H9 (cell line): ENCODE measurements around the gene ZER1. TPM values are rescaled to one million over a fixed set of nuclear protein-coding genes. Genes with fewer than 3 reads are reported as not detected.

ENCODE experiments used
- DNase-seq: peaks from one replicate; pipeline ENCODE4 v3.0.0-alpha.2; 2017
- H2AFZ ChIP-seq: one replicate; pipeline ENCODE4 v1.6.1; 2013; ENCODE audit warnings: mild to moderate bottlenecking, low read length, control low read depth, moderate library complexity
- H2AK5ac ChIP-seq: 2 replicates; pipeline ENCODE4 v1.6.1; 2013; ENCODE audit warnings: low read length, control low read depth, mixed read lengths; ENCODE audit not compliant: insufficient read length
- H2BK120ac ChIP-seq: one replicate; pipeline ENCODE4 v1.6.1; 2013; ENCODE audit warnings: low read depth, mild to moderate bottlenecking, low read length, control low read depth, inconsistent platforms; ENCODE audit not compliant: poor library complexity, severe bottlenecking
- H2BK12ac ChIP-seq: 2 replicates; pipeline ENCODE4 v1.6.1; 2013; ENCODE audit warnings: low read length, control low read depth, mixed read lengths, low read depth; ENCODE audit not compliant: insufficient read length
- H2BK15ac ChIP-seq: 2 replicates; pipeline ENCODE4 v1.6.1; 2013; ENCODE audit warnings: low read depth, low read length, control low read depth
- H2BK20ac ChIP-seq: one replicate; pipeline ENCODE4 v1.6.1; 2013; ENCODE audit warnings: low read depth, mild to moderate bottlenecking, low read length, control low read depth, inconsistent platforms; ENCODE audit not compliant: poor library complexity, severe bottlenecking
- H2BK5ac ChIP-seq: 2 replicates; pipeline ENCODE4 v1.6.1; 2013; ENCODE audit warnings: low read length, control low read depth, mixed read lengths; ENCODE audit not compliant: insufficient read length
- H3K14ac ChIP-seq: 2 replicates; pipeline ENCODE4 v1.6.1; 2013; ENCODE audit warnings: low read length, control low read depth; ENCODE audit not compliant: insufficient read depth
- H3K18ac ChIP-seq: 2 replicates; pipeline ENCODE4 v1.6.1; 2013; ENCODE audit warnings: low read depth, mild to moderate bottlenecking, mixed read lengths, low read length, control low read depth; ENCODE audit not compliant: insufficient read length
- H3K23ac ChIP-seq: 2 replicates; pipeline ENCODE4 v1.6.1; 2013; ENCODE audit warnings: low read length, control low read depth, mixed read lengths, low read depth; ENCODE audit not compliant: insufficient read length
- H3K23me2 ChIP-seq: 2 replicates; pipeline ENCODE4 v1.6.1; 2013; ENCODE audit warnings: low read depth, mild to moderate bottlenecking, mixed read lengths, low read length, control low read depth; ENCODE audit not compliant: insufficient read length, poor library complexity, severe bottlenecking
- H3K27ac ChIP-seq: 2 replicates; pipeline ENCODE4 v1.5.1; 2013; ENCODE audit warnings: low read length, control low read depth, mixed read lengths, low read depth; ENCODE audit not compliant: insufficient read length
- H3K27me3 ChIP-seq: 2 replicates; pipeline ENCODE4 v1.6.1; 2013; ENCODE audit warnings: low read length, control low read depth, inconsistent platforms; ENCODE audit not compliant: insufficient read depth
- H3K4ac ChIP-seq: 2 replicates; pipeline ENCODE4 v1.6.1; 2013; ENCODE audit warnings: low read depth, mild to moderate bottlenecking, control low read depth, inconsistent platforms, low read length, moderate library complexity
- H3K4me1 ChIP-seq: 2 replicates; pipeline ENCODE4 v1.6.1; 2013; ENCODE audit warnings: low read length, control low read depth, inconsistent platforms; ENCODE audit not compliant: insufficient read depth
- H3K4me2 ChIP-seq: 2 replicates; pipeline ENCODE4 v1.6.1; 2013; ENCODE audit warnings: low read length, control low read depth, mixed read lengths; ENCODE audit not compliant: insufficient read length, insufficient read depth
- H3K56ac ChIP-seq: 2 replicates; pipeline ENCODE4 v1.6.1; 2013; ENCODE audit warnings: low read depth, mild to moderate bottlenecking, mixed read lengths, low read length, control low read depth; ENCODE audit not compliant: insufficient read length
- H3K79me1 ChIP-seq: 2 replicates; pipeline ENCODE4 v1.6.1; 2013; ENCODE audit warnings: low read depth, mild to moderate bottlenecking, moderate library complexity, low read length, control low read depth, inconsistent platforms; ENCODE audit not compliant: insufficient read depth, poor library complexity, severe bottlenecking
- H3K79me2 ChIP-seq: 2 replicates; pipeline ENCODE4 v1.6.1; 2013; ENCODE audit warnings: low read length, control low read depth, inconsistent platforms; ENCODE audit not compliant: insufficient read depth
- H3K9ac ChIP-seq: 2 replicates; pipeline ENCODE4 v1.6.1; 2013; ENCODE audit warnings: low read length, control low read depth, mixed read lengths; ENCODE audit not compliant: insufficient read length; ENCODE audit errors: extremely low read depth
- H3K9me3 ChIP-seq: one replicate; pipeline ENCODE4 v1.6.1; 2013; ENCODE audit warnings: low read depth, low read length, inconsistent platforms; ENCODE audit not compliant: control insufficient read depth
- H3T11ph ChIP-seq: one replicate; pipeline ENCODE4 v1.6.1; 2013; ENCODE audit warnings: mild to moderate bottlenecking, low read length, control low read depth, inconsistent platforms
- H4K20me1 ChIP-seq: one replicate; pipeline ENCODE4 v1.6.1; 2013; ENCODE audit not compliant: control insufficient read depth, insufficient read length, insufficient read depth
- H4K5ac ChIP-seq: 2 replicates; pipeline ENCODE4 v1.6.1; 2013; ENCODE audit warnings: low read depth, mild to moderate bottlenecking, mixed read lengths, low read length, control low read depth; ENCODE audit not compliant: insufficient read length
- H4K8ac ChIP-seq: replicated peaks from 2 replicates; pipeline ENCODE4 v1.6.1; 2013; ENCODE audit warnings: low read length, control low read depth, mixed read lengths, low read depth; ENCODE audit not compliant: insufficient read length
- H4K91ac ChIP-seq: 2 replicates; pipeline ENCODE4 v1.6.1; 2013; ENCODE audit warnings: low read depth, mild to moderate bottlenecking, moderate library complexity, mixed read lengths, low read length, control low read depth; ENCODE audit not compliant: insufficient read length
- H3K27ac Mint-ChIP-seq, 3 experiments: 2 replicates in 2 of 3; 3 replicates in 1 of 3; pipeline ENCODE4 v1.8.0; 2020 to 2021; ENCODE audit warnings: mixed read lengths in 3 of 3, mild to moderate bottlenecking in 1 of 3, moderate library complexity in 1 of 3
- H3K27me3 Mint-ChIP-seq: 2 replicates; pipeline ENCODE4 v1.8.0; 2021; ENCODE audit warnings: low read depth, mild to moderate bottlenecking, moderate library complexity, mixed read lengths
- H3K36me3 Mint-ChIP-seq, 3 experiments: 2 replicates in 2 of 3; 3 replicates in 1 of 3; pipeline ENCODE4 v1.8.0; 2020 to 2021; ENCODE audit warnings: low read depth in 3 of 3, mixed read lengths in 3 of 3; ENCODE audit not compliant: insufficient read depth in 1 of 3
- H3K4me1 Mint-ChIP-seq, 2 experiments: 2 replicates each; pipeline ENCODE4 v1.8.0; 2020; ENCODE audit warnings: mixed read lengths in 2 of 2
- H3K4me3 Mint-ChIP-seq, 2 experiments: 2 replicates in 1 of 2; 3 replicates in 1 of 2; pipeline ENCODE4 v1.8.0; 2020 to 2021; ENCODE audit warnings: mild to moderate bottlenecking in 2 of 2, mixed read lengths in 2 of 2, moderate library complexity in 1 of 2
- H3K9me3 Mint-ChIP-seq, 2 experiments: 2 replicates in 1 of 2; 3 replicates in 1 of 2; pipeline ENCODE4 v1.8.0; 2020; ENCODE audit warnings: mild to moderate bottlenecking in 2 of 2, mixed read lengths in 2 of 2, moderate library complexity in 1 of 2
- CTCF ChIP-seq: fragments of 200-600 bp; sonication (generic); conservative IDR thresholded peaks from 3 replicates; pipeline ENCODE4 v1.8.0; 2021; ENCODE audit warnings: antibody characterized with exemption, mild to moderate bottlenecking
- WGBS: extraction: QIAGEN DNeasy Blood & Tissue Kit; methylation state at CpG from one replicate; pipeline ENCODE4 v1.1.7; 2013; ENCODE audit warnings: missing lambda C conversion rate, low lambda C conversion rate, mixed read lengths; ENCODE audit not compliant: insufficient read length; ENCODE audit errors: extremely low coverage; 5-methylcytosine and 5-hydroxymethylcytosine counted together
- total RNA-seq: library from RNA; stranded (reverse); gene quantifications from 2 replicates; pipeline ENCODE4 v1.2.1, GENCODE V29; 2021

ZER1 gene
- total RNA-seq, 1 experiment from 2014 or later = 24.2 TPM

- H4K91ac ChIP-seq = no peak overlapping the region
- H3K56ac ChIP-seq = no peak overlapping the region
- no peak for DNase-seq
- H3K14ac ChIP-seq = no peak overlapping the region
- no peak overlapping the region for H3K18ac ChIP-seq
- H2BK12ac ChIP-seq = no peak overlapping the region
- H3K9me3 Mint-ChIP-seq = no peaks in the 10 kb centered on the region; a peak in 1 of 5 replicates
- no peak overlapping the region for H2BK20ac ChIP-seq
- H4K5ac ChIP-seq = no peak overlapping the region
- H3K79me1 ChIP-seq = no peaks in the 10 kb centered on the region
- H2AFZ ChIP-seq = no peak overlapping the region
- H3K27me3 Mint-ChIP-seq = no peaks in the 10 kb centered on the region; the same call in none of the 2 replicates
- no peak overlapping the region for H2AK5ac ChIP-seq
- no peak overlapping the region for H2BK5ac ChIP-seq
- H3K4me3 Mint-ChIP-seq = no peak overlapping the region
- H2BK15ac ChIP-seq = no peak overlapping the region
- no peak overlapping the region for H3K4me2 ChIP-seq
- no peak overlapping the region for H3K4ac ChIP-seq
- no peak overlapping the region for H4K8ac ChIP-seq
- TF ChIP-seq CTCF = no peak
- no peaks in the 10 kb centered on the region; the same call in 1 of the 2 replicates for H3K4me1 ChIP-seq
- no peaks in the 10 kb centered on the region for H3K9me3 ChIP-seq
- peaks cover 4% of the 10 kb centered on the region for H3K23me2 ChIP-seq
- H3K4me1 Mint-ChIP-seq = peaks cover 15 to 18% of the 10 kb centered on the region in 2 experiments
- H3K27ac Mint-ChIP-seq = no peak overlapping the region
- H3K9ac ChIP-seq = no peak overlapping the region
- no peaks in the 10 kb centered on the region for H3K27me3 ChIP-seq
- H3K27ac ChIP-seq = no peak overlapping the region
- peaks cover 0 to 10% (median 4%) of the 10 kb centered on the region in 3 experiments; a peak in 1 of 7 replicates for H3K36me3 Mint-ChIP-seq
- H3K79me2 ChIP-seq = no peaks in the 10 kb centered on the region
- H3T11ph ChIP-seq = no peak overlapping the region
- WGBS = no CpG with 5 or more reads among the region's 7 CpGs
- no peaks in the 10 kb centered on the region for H4K20me1 ChIP-seq
- no peak overlapping the region for H3K23ac ChIP-seq
- H2BK120ac ChIP-seq = no peak overlapping the region
Measured at GRCh38 chr9:128728298-128728697, 43.4 kb downstream of the ZER1 start.
